ENCODE results near the gene SYS1. TPM values are rescaled to one million over a fixed set of nuclear protein-coding genes. Genes with fewer than 3 reads are reported as not detected.

SYS1 gene
- total and polyA plus RNA-seq, 4 donors = 21.3 to 57.5 (median 35.2) TPM

DNA sequence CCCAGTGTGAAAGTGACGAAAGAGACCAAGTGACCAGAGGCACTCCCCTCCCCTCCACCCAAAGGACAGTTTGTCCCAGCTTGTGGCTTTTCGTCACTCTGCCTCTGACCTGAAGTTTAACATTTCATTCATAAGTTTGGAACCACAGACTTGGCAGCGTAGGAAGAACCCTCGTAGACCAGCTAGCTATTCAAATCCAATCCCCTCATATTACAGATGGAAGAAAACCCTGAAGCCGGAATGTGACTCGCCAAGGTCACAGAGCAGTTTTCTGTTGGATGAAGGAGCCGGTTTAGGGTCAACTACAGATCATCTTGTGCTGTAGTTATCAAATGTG is 3.9 kb upstream of the SYS1 start:
- H3K27ac ChIP-seq (ENCODE audit: low read depth in 1 of 2, low read length in 1 of 2) = peak overlapping the region; percentile 92 to 95
- 47 to 54% methylated on average over 7 of the region's 7 CpGs for WGBS, 2 donors
- TF ChIP-seq, protein P1, sequence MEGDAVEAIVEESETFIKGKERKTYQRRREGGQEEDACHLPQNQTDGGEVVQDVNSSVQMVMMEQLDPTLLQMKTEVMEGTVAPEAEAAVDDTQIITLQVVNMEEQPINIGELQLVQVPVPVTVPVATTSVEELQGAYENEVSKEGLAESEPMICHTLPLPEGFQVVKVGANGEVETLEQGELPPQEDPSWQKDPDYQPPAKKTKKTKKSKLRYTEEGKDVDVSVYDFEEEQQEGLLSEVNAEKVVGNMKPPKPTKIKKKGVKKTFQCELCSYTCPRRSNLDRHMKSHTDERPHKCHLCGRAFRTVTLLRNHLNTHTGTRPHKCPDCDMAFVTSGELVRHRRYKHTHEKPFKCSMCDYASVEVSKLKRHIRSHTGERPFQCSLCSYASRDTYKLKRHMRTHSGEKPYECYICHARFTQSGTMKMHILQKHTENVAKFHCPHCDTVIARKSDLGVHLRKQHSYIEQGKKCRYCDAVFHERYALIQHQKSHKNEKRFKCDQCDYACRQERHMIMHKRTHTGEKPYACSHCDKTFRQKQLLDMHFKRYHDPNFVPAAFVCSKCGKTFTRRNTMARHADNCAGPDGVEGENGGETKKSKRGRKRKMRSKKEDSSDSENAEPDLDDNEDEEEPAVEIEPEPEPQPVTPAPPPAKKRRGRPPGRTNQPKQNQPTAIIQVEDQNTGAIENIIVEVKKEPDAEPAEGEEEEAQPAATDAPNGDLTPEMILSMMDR (IDR thresholded peaks at IDR 0.05; ENCODE audit: control extremely low read depth, extremely low read depth) = no peak
- ATAC-seq (ENCODE audit: insufficient read depth, low FRiP score) (no peak), DNase-seq (no peak)
- H3K36me3 ChIP-seq (ENCODE audit: control insufficient read depth in 4 of 4, insufficient read depth in 4 of 4, low read length in 4 of 4) = no peaks in the 10 kb centered on the region
- no peaks in the 10 kb centered on the region for H3K27me3 ChIP-seq (ENCODE audit: control insufficient read depth in 3 of 3, insufficient read depth in 3 of 3, low read length in 2 of 3)
- H3K4me1 ChIP-seq (ENCODE audit: control insufficient read depth in 5 of 5, insufficient read depth in 5 of 5, low read length in 5 of 5) = peaks cover 5 to 28% (median 22%) of the 10 kb centered on the region in 5 donors
- H3K4me3 ChIP-seq = no peak overlapping the region
- H3K9me3 ChIP-seq (ENCODE audit: control insufficient read depth in 4 of 4, insufficient read depth in 3 of 4, low read length in 3 of 4) = no peaks in the 10 kb centered on the region
- no peak overlapping the region for H3K9ac ChIP-seq (ENCODE audit: insufficient read depth in 1 of 2, low read length in 2 of 2)

DNA sequence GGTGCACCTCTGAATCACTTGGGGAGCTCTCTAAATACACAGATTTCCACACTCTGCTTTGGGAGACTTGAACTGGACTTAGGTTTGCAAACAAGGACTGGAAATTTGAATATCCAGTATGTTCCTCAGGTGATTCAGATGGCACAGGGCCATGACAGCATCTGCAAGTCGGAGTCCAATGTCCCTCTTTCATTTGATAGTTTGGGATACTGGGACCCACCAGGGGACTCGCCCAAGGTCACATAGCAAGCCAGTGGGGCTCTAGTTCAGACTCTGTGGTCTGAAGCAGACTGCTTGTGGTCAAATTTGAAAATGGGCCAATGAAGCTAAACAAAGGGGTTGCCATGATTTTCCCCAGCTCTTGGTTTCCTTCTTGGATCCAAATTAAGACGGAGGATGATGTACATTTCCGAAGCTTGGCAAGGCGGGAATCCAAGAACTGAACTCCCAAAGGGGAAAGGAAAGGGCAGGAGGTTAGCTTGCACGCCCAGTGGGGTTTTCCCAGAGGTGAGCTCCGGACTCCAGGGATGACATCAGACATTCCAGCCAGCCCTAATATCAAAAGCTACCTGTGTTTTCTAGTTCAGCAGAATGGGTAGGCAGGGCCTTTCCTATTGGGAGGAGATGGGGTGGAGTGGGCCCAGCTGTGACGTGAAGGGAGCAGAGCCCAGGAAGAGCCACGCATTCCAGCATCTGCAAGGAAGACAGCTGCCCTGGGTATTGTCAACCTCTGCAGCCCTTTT is 3.4 kb upstream of the SYS1 start:
- peaks cover 7 to 30% (median 24%) of the 10 kb centered on the region in 5 donors for H3K4me1 ChIP-seq (ENCODE audit: control insufficient read depth in 5 of 5, insufficient read depth in 5 of 5, low read length in 5 of 5)
- WGBS, 2 donors = 50 to 77% methylated on average over 9 of the region's 9 CpGs

DNA sequence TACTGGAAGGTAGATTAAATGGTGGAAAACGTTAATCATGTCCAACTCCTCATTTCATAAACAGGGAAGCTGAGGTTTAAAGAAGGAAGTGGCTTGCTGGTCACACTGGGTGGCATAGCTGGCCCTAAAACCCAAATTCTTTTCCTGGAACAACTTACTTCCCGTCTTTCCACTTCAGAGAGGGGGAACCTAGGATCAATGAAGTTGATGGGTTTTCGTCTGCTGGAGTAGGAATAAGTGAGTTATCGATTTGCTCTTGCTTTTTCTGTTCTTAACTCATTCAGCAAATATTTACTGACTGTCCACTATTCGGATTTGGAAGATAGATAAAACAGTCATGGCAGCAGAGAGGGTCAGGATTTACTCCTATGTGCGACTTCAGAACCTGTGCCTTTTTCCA is 1.2 kb upstream of the SYS1 start:
- H3K27ac ChIP-seq (ENCODE audit: low read depth in 1 of 2, low read length in 1 of 2) = peak overlapping the region in 1 of 2 donors; percentile 60
- H3K9me3 ChIP-seq (ENCODE audit: control insufficient read depth in 4 of 4, insufficient read depth in 3 of 4, low read length in 3 of 4) = no peaks in the 10 kb centered on the region
- H3K4me3 ChIP-seq = no peak overlapping the region
- TF ChIP-seq, protein P1 (IDR thresholded peaks at IDR 0.05; ENCODE audit: control extremely low read depth, extremely low read depth) = no peak
- 39 to 53% methylated on average over 6 of the region's 6 CpGs for WGBS, 2 donors
- H3K27me3 ChIP-seq (ENCODE audit: control insufficient read depth in 3 of 3, insufficient read depth in 3 of 3, low read length in 2 of 3) = no peaks in the 10 kb centered on the region
- DNase-seq = no peak
- no peak overlapping the region for H3K9ac ChIP-seq (ENCODE audit: insufficient read depth in 1 of 2, low read length in 2 of 2)
- peaks cover 0 to 12% (median 5%) of the 10 kb centered on the region in 4 donors for H3K36me3 ChIP-seq (ENCODE audit: control insufficient read depth in 4 of 4, insufficient read depth in 4 of 4, low read length in 4 of 4)
- ATAC-seq (ENCODE audit: insufficient read depth, low FRiP score) = no peak
- H3K4me1 ChIP-seq (ENCODE audit: control insufficient read depth in 5 of 5, insufficient read depth in 5 of 5, low read length in 5 of 5) = peaks cover 7 to 25% (median 24%) of the 10 kb centered on the region in 5 donors

More for the DNA sequence above, 3.4 kb upstream of the SYS1 start:
- H3K27ac ChIP-seq (ENCODE audit: low read depth in 1 of 2, low read length in 1 of 2) = peak overlapping the region; percentile 92 to 95
- no peak overlapping the region for H3K9ac ChIP-seq (ENCODE audit: insufficient read depth in 1 of 2, low read length in 2 of 2)
- H3K9me3 ChIP-seq (ENCODE audit: control insufficient read depth in 4 of 4, insufficient read depth in 3 of 4, low read length in 3 of 4) = no peaks in the 10 kb centered on the region
- no peaks in the 10 kb centered on the region for H3K36me3 ChIP-seq (ENCODE audit: control insufficient read depth in 4 of 4, insufficient read depth in 4 of 4, low read length in 4 of 4)
- DNase-seq (no peak), ATAC-seq (ENCODE audit: insufficient read depth, low FRiP score) (no peak)
- no peaks in the 10 kb centered on the region for H3K27me3 ChIP-seq (ENCODE audit: control insufficient read depth in 3 of 3, insufficient read depth in 3 of 3, low read length in 2 of 3)
- H3K4me3 ChIP-seq = no peak overlapping the region
- TF ChIP-seq, protein P1 (IDR thresholded peaks at IDR 0.05; ENCODE audit: control extremely low read depth, extremely low read depth) = no peak

All from lung (tissue), 12 donors.